CD4-positive, alpha-beta T cell treated with Interleukin-4 for 4 hours (primary cell): ENCODE data around the gene ADAMTS2.

ENCODE experiments used
- DNase-seq: peaks from one replicate; pipeline ENCODE4 v3.0.0-alpha.2; 2020

ADAMTS2 gene

DNA sequence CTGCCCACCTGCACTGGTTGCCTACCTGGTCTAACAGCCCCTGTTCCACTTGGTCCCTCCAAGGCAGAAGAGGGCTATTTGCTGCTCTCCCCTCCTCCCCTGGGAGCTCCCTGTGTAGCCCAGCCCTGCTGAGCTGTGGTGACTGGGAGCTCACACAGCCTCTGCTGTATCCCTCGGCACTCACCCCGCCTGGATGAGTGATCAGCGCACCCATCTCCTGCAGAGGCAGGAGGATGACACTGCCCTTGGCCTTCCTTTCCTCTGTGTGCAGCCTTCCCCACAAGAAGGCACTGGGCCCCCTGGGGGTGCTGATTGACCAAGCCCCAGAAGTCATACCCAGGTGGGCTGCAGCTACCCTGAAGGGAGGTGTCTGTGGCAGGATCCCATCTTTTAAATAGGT, 134.2 kb downstream of the ADAMTS2 start:
- no peak for DNase-seq

DNA sequence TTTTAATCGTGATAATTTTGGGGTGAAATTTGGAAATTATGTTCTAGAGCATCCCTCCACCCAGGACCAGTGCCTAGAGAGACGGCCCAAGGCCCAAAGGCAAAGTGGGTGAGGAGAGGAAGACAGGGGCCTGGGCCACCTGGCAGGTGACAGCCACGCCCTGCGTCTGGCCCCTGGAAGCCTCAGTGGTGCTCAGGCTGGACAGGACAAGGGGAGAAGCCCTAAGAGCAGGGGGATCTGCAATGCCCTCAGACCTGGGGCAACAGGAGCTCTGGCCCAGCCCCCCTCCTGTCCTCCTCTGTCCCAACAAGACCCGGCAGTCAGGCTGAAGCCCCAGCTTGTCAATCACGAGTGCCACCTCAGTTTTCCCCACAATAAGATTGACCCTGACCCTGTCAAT, 134.8 kb downstream of the ADAMTS2 start:
- DNase-seq = no peak

DNA sequence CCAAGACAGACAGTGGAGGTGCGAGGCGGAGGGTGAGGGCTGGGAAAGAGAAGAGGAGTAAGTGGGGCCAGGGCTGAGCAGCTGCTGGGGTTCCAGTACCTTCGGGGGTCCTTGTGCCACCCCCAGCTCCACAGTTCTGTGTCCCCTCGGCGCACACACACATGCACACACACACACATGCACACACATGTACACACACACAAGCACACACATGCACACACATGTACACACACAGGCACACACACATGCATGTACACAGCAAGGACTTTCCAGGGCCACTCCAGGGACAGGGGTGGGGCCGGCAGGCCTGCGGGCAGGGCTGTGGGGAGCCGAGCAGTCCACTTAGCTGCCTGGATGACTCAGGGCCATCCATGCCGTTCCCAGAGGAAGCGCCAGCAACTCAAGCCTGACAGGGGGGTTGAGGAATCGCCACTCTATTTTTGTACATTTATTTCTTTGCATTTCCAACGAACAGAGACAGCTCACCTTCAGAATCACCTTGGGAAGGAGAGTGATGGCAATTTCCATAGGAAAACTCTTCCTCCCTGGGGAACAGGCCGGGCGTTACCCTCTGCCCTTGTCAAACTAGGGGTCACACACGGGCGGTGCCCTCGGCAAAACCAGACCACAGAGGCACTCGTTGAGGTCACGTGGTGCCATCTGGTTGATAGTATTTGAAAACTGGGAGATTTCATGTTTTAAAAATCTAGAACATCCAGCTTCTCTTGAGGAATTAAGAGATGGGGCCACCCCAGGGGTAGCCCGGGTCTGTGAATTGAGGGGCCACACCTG, 135.7 kb downstream of the ADAMTS2 start:
- DNase-seq = no peak

DNA sequence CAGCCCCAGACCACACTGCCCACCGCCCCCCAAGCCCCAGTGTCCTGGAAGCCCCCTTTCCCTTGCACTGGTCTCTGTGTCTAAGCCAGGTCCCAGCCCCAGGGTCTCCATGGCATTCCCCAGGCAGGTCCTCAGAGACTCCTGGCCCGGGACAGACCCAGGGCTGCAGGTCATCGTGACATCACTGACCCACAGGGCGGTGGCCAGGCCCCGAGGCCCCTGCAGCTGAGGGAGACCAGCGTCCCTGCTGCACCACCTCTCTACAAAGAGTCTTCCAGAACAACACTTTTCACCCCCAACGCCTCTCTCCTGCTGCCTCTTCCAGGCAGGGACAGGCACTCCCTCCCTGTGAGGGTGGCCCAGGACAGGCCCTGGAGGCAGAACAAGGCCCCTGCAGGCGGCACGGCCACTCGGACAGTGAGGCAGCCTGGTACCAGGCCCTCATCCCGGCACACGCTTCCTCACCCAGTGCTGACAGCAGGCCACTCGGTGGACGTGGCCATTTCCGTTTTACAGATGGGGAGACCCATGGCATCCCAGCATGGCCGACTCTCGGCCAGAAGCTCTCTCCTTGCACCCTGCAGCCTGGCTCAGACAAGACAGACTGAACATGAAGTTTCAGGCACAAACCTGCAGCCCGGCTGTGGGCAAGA, 136.4 kb downstream of the ADAMTS2 start:
- DNase-seq = no peak

DNA sequence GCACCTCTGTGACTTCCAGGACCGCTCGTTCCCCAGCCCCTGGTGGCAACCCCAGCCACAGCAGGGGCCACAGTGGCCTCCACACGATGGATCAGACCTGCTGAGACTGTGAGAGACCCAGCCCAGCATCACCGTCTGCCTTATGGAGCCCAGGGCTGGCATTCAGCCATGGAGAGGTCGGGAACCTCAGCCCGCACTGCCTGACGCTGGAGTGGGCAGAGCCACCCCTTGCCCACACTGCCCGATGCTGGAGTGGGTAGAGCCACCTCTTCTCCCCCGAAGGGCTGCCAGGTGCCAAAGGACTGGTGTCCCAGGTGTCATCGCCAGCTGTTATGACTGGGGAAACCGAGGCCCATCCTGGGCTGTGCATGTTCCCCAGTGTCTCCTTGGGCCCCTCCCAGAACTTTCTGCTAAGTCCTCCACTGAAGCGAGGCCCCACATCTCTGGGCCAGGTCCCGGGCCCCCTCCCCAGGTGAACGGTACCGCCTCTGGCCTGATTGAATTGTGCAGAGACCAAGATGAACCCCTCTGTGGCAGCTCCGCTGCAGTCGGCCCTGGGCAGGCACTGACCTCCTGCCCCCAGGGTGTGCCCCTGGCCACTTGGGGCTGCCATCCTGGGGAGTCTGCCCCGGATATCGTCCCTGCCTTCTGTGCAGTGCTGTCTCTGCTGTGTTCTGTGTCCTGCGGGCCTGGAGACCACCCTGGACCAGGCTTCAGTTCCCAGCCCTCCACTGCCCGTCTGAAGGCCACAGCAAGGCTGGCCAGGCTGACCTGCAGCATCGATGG, 137.1 kb downstream of the ADAMTS2 start:
- DNase-seq = no peak

DNA sequence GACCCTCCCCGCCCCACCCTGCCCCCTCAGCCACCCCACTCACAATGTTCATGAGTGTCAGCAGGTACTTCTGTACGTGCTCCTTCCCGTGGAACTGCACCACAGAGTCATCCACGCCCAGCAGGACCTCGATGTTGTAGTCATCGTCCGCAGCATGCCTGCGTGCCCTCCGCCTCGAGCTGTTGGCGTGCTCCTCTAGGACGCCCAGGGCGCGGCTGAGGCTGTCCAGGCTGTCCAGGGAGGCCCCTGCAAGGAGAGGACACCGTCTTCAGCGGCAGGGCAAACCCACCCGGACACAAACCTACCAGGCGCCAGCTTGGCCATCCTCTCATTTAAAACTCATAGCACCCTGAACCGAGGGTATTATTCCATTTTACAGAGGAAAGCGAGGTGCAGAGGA, 137.8 kb downstream of the ADAMTS2 start:
- no peak for DNase-seq

DNA sequence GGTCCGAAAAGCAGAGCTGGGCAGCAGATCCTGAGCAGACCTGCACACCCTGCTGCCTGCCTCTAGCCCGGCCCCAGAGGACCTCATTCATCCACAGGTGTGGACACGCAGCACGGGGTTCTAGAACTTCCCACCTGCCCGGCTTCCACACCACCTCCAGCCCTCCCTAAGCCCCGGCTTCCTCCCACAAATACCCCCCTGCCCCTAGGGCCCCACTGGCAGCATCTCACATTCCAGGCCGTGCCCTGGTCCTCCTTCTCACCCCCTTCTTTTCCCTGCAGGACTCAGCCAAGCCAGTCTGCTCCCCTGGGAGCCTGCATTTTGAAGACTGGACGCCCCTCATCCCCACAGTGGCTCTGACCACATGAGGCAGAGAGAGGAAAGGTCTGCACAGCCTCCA, 138.9 kb downstream of the ADAMTS2 start:
- no peak for DNase-seq

DNA sequence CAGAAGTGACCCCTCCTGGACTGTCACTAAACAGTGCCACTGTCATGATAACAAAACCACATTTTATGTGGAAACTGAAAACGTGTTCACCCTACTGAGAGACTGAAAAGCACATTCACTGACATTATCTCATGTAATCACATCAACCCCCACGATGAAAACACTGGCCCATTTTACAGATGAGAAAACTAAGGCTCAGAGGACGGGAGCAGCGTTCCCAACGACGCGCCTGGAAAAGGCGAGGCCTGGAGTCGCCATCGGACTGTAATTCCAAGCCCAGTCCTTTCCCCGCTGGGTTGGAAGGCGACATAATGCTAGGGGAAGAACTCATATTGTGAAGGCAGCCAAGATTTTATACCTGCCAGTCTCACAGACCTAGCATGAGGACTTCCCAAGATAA, 140.0 kb downstream of the ADAMTS2 start:
- no peak for DNase-seq

DNA sequence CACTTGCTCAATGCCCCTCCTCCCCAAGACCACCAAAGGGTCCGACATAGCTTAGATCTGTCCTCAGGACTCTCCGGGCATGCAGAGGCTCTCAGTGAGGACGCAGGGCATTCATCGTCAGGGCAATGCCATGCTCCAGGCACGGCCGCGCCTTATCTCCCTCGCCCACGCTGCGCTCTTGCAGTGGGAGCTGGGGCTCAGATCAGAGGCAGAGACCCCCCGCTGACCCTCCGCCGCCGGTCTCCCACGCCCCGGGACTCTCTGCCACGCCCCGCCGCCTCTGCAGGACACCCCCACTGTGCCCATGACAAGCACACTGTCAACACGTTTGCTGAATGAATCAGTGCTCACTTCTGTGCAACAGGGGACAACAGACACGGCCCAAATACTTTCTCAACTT, 140.7 kb downstream of the ADAMTS2 start:
- no peak for DNase-seq

DNA sequence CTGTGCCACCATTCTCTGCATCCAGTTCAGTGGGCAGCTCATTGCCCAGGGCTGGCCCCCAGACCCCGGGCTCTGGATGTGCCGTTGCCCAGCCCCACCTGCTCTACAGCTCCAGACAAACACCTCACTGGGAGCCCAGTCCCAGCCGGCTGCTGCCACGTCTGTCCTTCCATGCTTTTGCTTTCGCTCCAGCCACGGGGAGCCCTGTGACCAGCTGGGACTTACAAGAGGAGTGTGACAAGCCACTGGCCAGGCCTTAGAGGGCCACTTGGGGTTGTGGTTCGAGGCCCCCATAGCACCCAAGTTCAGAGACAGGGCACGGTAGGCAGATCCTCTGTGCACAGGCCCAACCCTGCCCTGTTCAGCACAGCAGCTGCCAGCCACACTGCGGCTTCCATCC, 142.0 kb downstream of the ADAMTS2 start:
- DNase-seq = no peak

DNA sequence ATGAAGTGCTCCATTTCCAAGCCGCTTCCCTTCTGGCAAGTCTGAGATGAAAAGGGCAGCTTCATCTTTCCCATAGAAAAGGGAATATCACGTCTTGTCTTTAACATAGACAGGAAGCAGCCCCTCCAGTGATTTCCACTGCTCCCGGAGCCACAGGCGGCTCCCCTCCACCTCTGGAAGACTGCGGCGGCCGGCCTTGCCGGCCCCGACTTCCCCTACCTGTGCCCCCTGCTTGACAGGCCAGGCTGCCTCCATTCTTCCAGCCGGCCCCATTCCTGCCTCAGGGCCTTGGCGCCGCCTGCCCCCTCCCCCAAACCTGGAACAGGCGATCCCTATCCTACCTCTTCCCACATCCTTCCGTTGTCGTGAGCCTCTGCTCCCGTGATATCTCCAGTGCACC, 143.3 kb downstream of the ADAMTS2 start:
- no peak for DNase-seq

DNA sequence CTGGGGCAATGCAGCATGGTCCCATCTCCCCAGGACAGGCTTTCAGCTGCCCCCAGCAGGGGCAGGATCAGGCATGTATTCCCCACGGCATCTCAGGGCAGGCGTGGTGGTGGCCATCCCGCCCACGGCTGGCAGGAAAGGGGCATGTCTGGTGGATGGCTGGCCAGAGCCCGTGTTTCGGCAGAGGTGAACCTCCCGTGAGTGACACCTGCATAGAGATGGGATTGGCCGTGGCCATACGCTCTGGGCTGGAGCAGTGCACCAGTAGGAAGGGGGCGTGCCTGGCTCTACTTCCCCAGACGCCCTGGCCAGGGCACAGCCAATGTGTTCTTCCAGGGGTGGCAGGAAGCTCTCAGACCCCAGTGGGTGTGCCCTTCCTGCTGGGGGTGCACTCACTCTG, 146.0 kb downstream of the ADAMTS2 start:
- no peak for DNase-seq

DNA sequence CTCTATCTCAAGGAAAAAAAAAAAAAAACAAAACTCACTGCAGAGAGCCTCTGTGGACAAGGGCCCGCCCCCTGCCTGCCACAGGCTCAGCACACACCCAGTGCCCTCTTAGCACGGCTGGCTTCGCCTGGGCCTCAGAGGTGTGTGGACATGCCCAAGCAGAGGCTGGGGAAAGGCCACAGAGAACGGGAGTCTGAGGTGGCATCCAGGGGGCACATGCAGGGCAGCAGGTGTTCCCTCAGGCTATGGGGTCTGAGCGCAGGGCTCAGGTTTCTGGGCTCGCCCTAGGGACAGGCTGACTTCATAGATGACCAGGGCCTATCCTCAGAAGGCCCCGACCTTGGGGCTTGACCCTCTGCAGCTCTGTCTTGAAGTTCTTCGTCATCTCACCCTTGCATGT, 146.4 kb downstream of the ADAMTS2 start:
- no peak for DNase-seq

DNA sequence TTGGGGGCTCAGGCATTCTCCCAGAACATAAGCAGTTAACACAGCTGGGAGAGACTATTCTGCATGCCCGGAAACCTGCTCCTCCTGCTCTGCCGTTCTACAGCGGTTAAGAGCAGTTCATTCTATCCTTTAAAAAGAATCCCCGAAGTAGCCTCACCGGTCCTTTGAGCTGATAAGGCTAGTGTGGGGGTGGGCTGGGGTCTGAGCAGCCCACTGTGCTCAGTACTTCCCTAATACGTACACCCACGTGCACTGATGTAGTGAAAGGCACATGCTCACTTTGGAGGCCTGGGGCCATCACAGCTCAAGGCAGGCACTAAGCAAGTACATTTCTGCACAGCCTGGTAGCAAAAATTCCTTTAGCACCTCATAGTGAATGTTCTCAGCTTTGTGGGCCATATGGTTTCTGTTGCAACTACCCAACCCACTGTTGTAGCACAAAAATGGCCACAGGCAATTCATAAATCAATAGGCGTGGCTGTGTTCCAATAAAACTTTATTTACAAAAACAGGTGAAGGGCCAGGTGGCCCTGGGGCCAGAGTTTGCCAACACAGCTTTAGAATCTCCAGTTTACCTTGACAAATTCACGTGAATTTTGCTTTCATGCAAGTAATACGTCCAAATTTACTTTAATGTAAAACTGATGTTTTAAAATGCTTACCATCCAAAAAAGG, 148.7 kb downstream of the ADAMTS2 start:
- no peak for DNase-seq

DNA sequence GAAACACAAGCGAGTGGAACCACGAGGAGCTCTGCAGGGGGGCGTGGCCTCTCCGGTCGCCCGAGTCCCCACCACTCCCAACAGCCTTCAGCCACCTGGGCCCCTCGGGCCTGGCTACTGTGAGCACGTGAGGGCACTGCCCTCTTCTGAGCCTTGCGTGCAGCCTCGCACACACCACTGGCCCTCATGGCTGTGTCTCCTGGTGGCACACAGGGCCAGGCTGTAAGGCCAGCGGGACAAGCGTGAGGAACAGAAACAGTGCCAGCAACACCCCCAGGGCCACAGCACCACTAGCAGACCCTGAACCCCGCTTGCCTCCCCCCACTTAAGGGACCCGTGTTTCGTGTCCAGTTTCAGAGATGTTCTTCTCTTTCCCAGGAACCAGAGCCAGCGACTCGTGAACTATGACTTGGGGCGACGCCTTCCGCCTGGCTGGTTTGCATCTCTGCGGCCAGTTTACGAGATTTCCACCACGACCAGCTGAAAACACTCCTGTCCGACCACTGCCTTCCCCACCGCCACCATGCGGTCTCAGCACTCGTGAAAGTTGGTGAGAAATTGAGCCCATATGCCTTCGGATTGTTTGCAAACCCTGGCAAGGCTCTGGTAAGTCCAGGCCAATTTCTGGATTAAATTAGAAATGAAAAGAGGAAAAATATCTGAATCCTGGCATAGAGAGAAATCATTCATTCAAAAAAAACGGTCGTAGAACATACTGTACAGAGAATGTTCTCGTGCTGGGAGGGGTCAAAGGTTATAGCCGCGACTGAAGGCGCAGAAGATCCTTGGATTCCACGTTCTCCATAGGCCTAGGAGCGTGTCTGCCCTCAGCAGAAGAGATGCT, 149.5 kb downstream of the ADAMTS2 start:
- no peak for DNase-seq

DNA sequence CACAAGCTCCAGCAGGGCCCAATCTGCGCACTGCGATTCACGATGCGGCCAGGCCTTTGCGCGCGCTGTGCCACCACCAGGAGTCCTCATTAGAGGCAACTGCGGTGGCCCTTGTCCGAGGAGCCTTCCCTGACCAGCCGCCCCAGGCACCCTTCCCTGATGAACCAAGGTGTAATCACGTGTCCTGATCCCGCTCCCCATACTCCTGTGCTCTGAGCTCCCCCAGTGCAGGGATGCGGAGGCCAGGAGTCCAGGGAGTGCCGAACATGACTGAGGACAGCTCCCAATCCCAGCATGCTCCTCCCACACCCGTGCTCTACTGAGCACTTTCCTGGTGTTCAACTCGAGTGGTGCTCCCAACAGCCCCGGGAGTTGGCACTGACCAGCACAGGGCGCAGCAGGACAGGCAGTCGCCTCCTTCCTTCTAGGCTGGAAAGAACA, 150.3 kb downstream of the ADAMTS2 start:
- no peak for DNase-seq

DNA sequence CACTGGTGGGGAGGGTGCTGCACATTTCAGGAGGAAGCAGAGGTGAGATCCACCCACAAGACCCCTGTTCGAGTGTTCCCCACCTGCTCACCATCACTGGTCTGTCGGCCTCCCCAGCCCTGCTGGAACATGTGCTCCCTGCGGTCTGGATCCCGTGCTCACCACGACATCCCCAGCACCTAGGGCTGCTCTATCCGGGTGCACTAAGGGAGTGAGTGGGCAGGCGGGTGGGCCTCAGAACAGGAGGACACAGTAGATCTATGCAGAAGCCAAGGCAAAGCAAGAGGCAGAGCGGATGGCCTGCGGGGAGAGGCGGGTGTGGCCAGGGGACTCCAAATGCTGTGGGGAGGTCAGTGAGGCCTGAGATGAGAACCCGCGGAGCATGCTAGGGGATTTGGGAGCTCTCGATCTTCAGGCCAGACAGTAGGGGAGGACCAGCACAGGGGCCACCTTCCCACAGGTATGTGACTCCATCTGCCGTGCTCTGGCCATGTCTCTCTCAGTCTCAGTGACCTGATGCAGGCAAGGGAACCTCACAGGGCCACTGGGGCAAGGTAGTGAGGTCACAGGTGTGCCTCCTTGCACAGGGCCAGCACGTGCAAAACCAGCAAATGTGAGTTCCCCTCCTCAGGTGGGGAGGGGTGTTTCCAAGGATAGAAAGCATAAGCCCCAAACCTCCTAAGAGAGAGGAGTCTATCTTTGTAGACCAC, 150.9 kb downstream of the ADAMTS2 start:
- DNase-seq = no peak

DNA sequence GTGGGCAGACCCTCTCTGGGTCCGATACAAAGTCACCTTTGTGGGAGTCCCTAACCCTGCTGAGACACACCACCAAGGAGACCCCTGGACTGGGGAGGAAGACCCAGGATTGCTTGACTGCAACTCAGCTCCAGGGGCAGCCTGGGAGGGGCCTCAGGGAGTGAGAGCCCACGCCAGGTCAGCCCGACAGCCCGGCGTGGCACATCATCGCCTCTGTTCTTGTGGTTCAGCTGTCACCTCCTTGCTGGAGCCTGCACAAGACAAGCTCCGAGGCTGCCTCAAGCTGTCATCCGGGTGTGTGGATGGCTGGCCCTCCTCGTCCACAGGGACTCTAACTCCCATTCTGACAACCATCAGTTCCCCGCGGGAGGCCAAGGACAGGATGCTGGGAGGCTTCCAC, 151.5 kb downstream of the ADAMTS2 start:
- no peak for DNase-seq

DNA sequence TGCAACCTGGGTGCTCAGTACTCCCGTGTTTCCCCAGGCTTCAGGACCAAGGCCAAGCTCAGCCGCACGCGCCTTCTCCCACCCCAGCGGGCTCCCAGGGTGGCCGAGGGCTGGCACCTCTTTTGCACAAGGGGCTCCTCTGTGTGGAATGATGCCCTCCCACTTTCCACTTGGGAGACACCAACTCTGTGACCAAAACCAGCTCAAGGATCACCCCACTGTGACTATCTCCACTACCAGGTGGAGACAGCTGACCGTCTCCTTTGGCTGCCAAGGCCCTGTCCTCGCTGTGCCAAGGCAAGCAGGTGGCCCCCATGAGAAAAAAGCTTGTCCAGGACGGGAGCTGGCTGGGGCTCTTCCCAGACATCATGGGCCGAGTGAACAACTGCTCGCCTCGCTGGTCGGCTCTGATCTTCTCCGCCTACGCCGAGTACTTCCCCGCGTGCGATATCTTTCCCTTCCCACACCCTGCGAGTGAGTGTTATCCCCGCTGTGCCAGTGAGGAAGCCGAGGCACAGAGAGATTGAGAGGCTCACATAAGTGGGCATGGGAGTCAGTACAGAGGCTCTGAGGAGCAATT, 152.3 kb downstream of the ADAMTS2 start:
- DNase-seq = no peak

DNA sequence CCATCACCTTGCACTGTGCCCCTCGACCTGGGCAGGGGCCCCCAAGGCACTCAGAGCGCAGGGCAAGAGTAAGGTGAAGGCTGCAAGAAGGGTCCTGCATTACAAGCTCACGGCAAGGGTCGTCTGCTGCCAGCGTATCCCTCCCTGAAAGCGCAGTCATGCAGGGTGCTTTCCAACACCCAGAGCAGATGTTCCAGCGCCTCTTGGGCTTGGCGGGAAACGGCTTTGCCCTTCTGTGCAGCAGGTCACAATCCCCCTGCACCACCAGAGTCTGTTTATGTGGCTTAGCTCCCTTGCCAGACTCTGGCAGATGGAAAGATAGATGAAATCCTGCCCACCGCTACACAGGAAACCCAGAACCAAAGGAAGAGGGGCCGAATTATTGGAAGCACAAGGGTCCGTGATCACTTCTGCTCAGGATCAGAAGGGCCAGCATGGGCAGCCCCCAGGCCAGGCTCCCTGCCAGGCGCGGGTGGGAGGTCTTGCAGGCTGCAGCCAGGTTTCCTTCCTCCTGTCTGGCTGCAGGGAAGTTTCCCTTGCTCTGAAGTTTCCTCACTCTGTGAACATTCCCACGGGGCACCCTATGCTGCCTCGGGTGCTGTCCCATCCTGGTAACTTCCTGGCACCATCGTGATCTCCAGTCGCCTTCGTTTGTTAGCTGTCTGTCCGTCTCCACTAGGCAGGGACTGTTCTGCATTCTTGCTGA, 152.9 kb downstream of the ADAMTS2 start:
- DNase-seq = no peak
